Left lung (tissue), 10 donors: ENCODE data around the gene LARP1. TPM values are rescaled to one million over a fixed set of nuclear protein-coding genes. Genes with fewer than 3 reads are reported as not detected.

ENCODE experiments used
- ATAC-seq: fragments of 200-7000 bp; cut with Tn5 transposase; one replicate; pipeline ENCODE4 v1.9.1; 2020; ENCODE audit warnings: moderate library complexity
- DNase-seq, 4 donors: peaks; one replicate each; pipeline ENCODE4 v3.0.0-alpha.2; 2013 to 2020
- H3K27ac ChIP-seq, 2 donors: fragments of 200-600 bp; sonication (generic) in 1 of 2; one replicate each; pipeline versions ENCODE4 v1.5.0 to v1.8.0; 2020 to 2021
- H3K27me3 ChIP-seq, 2 donors: fragments of 200-600 bp; sonication (generic) in 1 of 2; one replicate each; pipeline versions ENCODE4 v1.5.0 to v1.8.0; 2020 to 2021
- H3K36me3 ChIP-seq, 2 donors: fragments of 200-600 bp; sonication (generic) in 1 of 2; one replicate each; pipeline versions ENCODE4 v1.5.0 to v1.8.0; 2020 to 2021
- H3K4me1 ChIP-seq, 2 donors: fragments of 200-600 bp; one replicate each; pipeline ENCODE4 v1.8.0; 2021
- H3K4me3 ChIP-seq, 2 donors: fragments of 200-600 bp; sonication (generic) in 1 of 2; one replicate each; pipeline versions ENCODE4 v1.5.0 to v1.8.0; 2020 to 2021; ENCODE audit warnings: mild to moderate bottlenecking in 1 of 2
- H3K9me3 ChIP-seq, 2 donors: fragments of 200-600 bp; sonication (generic) in 1 of 2; one replicate each; pipeline versions ENCODE4 v1.5.0 to v1.8.0; 2020 to 2021
- CTCF ChIP-seq, 2 donors: fragments of 200-600 bp; sonication (generic) in 1 of 2; IDR thresholded peaks; one replicate each; pipeline versions ENCODE4 v1.5.0 to v1.8.0; 2021; ENCODE audit warnings: antibody characterized with exemption in 2 of 2
- intact Hi-C, 2 donors: fragments of 100-400 bp; cut with DNase I; formaldehyde crosslinking; loops; one replicate each; pipeline versions ENCODE4 v1.11.2 to v1.14.2; 2022
- polyA plus RNA-seq, 6 donors: library from polyadenylated mRNA; unstranded; fragments of 120-200 nt; gene quantifications; one replicate each; pipeline ENCODE4 v1.2.1, GENCODE V29; 2013; ENCODE audit not compliant: insufficient read length in 6 of 6
- total RNA-seq, 2 donors: library from RNA; stranded (reverse); fragmentation: NEBNext Ultra II Directional; extraction: Animal tissue kit (Norgen Biotek cat#: 25700); gene quantifications; one replicate each; pipeline ENCODE4 v1.2.1, GENCODE V29; 2021
- donor health status: DM: no; HTN: yes; CAD: no.
- donor health status: DM: no; HTN: no; CAD: no.

Gene LARP1
- total and polyA plus RNA-seq, 8 donors: 90.3 to 172 (median 109) TPM

GRCh38 chr5:154811239-154811638 lies 56.1 kb downstream of the LARP1 start:
- Histone ChIP-seq H3K4me3 (no peak overlapping the region), H3K27me3 (no peaks in the 10 kb centered on the region), H3K27ac (no peak overlapping the region), H3K9me3 (no peaks in the 10 kb centered on the region), H3K4me1 (peaks cover 0 to 16% of the 10 kb centered on the region in 2 donors), H3K36me3 (peaks cover 0 to 99% of the 10 kb centered on the region in 2 donors)
- intact Hi-C loops: loop anchor here in 1 of 2 donors (5.0 kb wide), 1 partner anchor 159 kb away; no protein-coding TSS in a partner anchor
- no peak for ATAC-seq
- DNase-seq: no peak
- no peak for TF ChIP-seq CTCF (IDR thresholded peaks at IDR 0.05)

- H3K36me3 ChIP-seq: peaks cover 0 to 99% of the 10 kb centered on the region in 2 donors
- H3K27ac ChIP-seq: no peak overlapping the region
- ATAC-seq (peak; percentile 89), DNase-seq (peak in 3 of 4 donors; percentile 33 to 67 (median 52))
- H3K4me3 ChIP-seq: no peak overlapping the region
- H3K4me1 ChIP-seq: peaks cover 0 to 16% of the 10 kb centered on the region in 2 donors
- intact Hi-C loops: loop anchor here in 1 of 2 donors (5.0 kb wide), 1 partner anchor 160 kb away; no protein-coding TSS in a partner anchor
- peak; percentile 68 to 93 for TF ChIP-seq CTCF (IDR thresholded peaks at IDR 0.05)
- H3K9me3 ChIP-seq: no peaks in the 10 kb centered on the region
- no peaks in the 10 kb centered on the region for H3K27me3 ChIP-seq
These were observed 56.7 kb downstream of the LARP1 start for GRCh38 chr5:154811653-154812465.

- no peak for TF ChIP-seq CTCF (IDR thresholded peaks at IDR 0.05)
- DNase-seq (no peak), ATAC-seq (no peak)
- peaks cover 0 to 99% of the 10 kb centered on the region in 2 donors for H3K36me3 ChIP-seq
- no peak overlapping the region for H3K4me3 ChIP-seq
- intact Hi-C loops: loop anchor here in 1 of 2 donors (5.0 kb wide), 1 partner anchor 161 kb away; no protein-coding TSS in a partner anchor
- H3K27ac ChIP-seq: no peak overlapping the region
- peaks cover 0 to 16% of the 10 kb centered on the region in 2 donors for H3K4me1 ChIP-seq
- no peaks in the 10 kb centered on the region for H3K9me3 ChIP-seq
- H3K27me3 ChIP-seq: no peaks in the 10 kb centered on the region
These were observed 58.0 kb downstream of the LARP1 start for GRCh38 chr5:154813158-154813557.

GRCh38 chr5:154813736-154814135 lies 58.6 kb downstream of the LARP1 start:
- intact Hi-C loops: loop anchor here in 1 of 2 donors (5.0 kb wide), 1 partner anchor 161 kb away; no protein-coding TSS in a partner anchor
- Histone ChIP-seq H3K27ac (no peak overlapping the region), H3K9me3 (no peaks in the 10 kb centered on the region), H3K4me3 (no peak overlapping the region), H3K36me3 (peaks cover 0 to 98% of the 10 kb centered on the region in 2 donors), H3K27me3 (no peaks in the 10 kb centered on the region), H3K4me1 (peaks cover 0 to 16% of the 10 kb centered on the region in 2 donors)
- no peak for TF ChIP-seq CTCF (IDR thresholded peaks at IDR 0.05)
- DNase-seq (no peak), ATAC-seq (no peak)

- Histone ChIP-seq H3K9me3 (no peaks in the 10 kb centered on the region), H3K27ac (no peak overlapping the region), H3K36me3 (peaks cover 0 to 99% of the 10 kb centered on the region in 2 donors), H3K27me3 (no peaks in the 10 kb centered on the region), H3K4me3 (no peak overlapping the region), H3K4me1 (peaks cover 0 to 16% of the 10 kb centered on the region in 2 donors)
- ATAC-seq: no peak
- intact Hi-C loops: no loop called here
- TF ChIP-seq CTCF (IDR thresholded peaks at IDR 0.05): no peak
- no peak for DNase-seq
These were observed 59.8 kb downstream of the LARP1 start for GRCh38 chr5:154815025-154815424.
